22Rv1 (cell line): Measurements from ENCODE around the gene FCGR1A.
"Not testable (repeated sequence)": the region's sequence is repeated elsewhere in the genome, so short reads cannot be mapped to it uniquely, and the experiment has no call there.

Experiments used
- CTCF ChIP-seq: fragments of 450-650 bp; IDR thresholded peaks from 2 replicates; pipeline ENCODE4 v1.5.1; 2017; ENCODE audit warnings: mild to moderate bottlenecking
- ZFX ChIP-seq: fragments of 450-650 bp; IDR thresholded peaks from 2 replicates; pipeline ENCODE4 v1.6.1; 2017; ENCODE audit warnings: antibody characterized with exemption, borderline replicate concordance

GRCh38 chr1:149783289-149783688 is 795 bp downstream of the FCGR1A start:
- TF ChIP-seq CTCF, ZFX: not testable (repeated sequence)
